GM12878 (cell line): Measurements from ENCODE around the gene HMCN1. TPM values are rescaled to one million over a fixed set of nuclear protein-coding genes. Genes with fewer than 3 reads are reported as not detected.

Source experiments
- ATAC-seq: fragments of 200-7000 bp; cut with Tn5 transposase; 3 replicates; pipeline ENCODE4 v1.9.1; 2020; ENCODE audit warnings: mild to moderate bottlenecking, moderate library complexity
- BruUV-seq: library from RNA; stranded (reverse); fragments of 400-500 nt; replicated peaks from 2 replicates; lab custom pipeline; 2021; lab: Mats Ljungman, UMichigan
- CTCF ChIA-PET: fragments of 300-600 bp; sonication (Branson Sonifier 250); formaldehyde crosslinking; extraction: SDS; loops from one replicate; lab custom pipeline; 2021; ENCODE audit warnings: inconsistent platforms; lab: Yijun Ruan, JAX
- POLR2A ChIA-PET: fragments of 350-600 bp; formaldehyde crosslinking; extraction: SDS; loops from one replicate; lab custom pipeline; 2021; ENCODE audit warnings: inconsistent platforms; lab: Charles Lee
- RAD21 ChIA-PET: fragments of 300-600 bp; sonication (Branson Sonifier 250); formaldehyde crosslinking; loops from one replicate; lab custom pipeline; 2023; ENCODE audit warnings: antibody characterized with exemption; ENCODE audit not compliant: unreplicated experiment; lab: Charles Lee
- SMC1A ChIA-PET: fragments of 300-600 bp; sonication (Branson Sonifier 250); formaldehyde crosslinking; loops from one replicate; lab custom pipeline; 2023; ENCODE audit not compliant: unreplicated experiment, uncharacterized antibody; lab: Charles Lee
- DNase-seq: peaks from one replicate; pipeline ENCODE4 v3.0.0-alpha.2; 2011; ENCODE audit warnings: low read depth, low spot score
- FAIRE-seq: peaks from 3 replicates; lab custom pipeline; 2011; peaks lifted over from hg19 to GRCh38; lab: Jason Lieb, UNC
- H2AFZ ChIP-seq: 2 replicates; pipeline ENCODE4 v1.6.0; 2011; ENCODE audit warnings: low read depth, low read length, control low read depth; ENCODE audit not compliant: control insufficient read depth
- H3K27ac ChIP-seq: 2 replicates; pipeline ENCODE4 v1.5.1; 2011; ENCODE audit warnings: control low read depth; ENCODE audit not compliant: control insufficient read depth, insufficient read depth
- H3K27me3 ChIP-seq, 2 experiments: replicated peaks in 1 of 2; 2 replicates each; pipeline versions ENCODE4 v1.6.0 to v1.6.1; 2011; ENCODE audit warnings: low read length in 1 of 2; ENCODE audit not compliant: control insufficient read depth in 2 of 2, insufficient read depth in 2 of 2
- H3K36me3 ChIP-seq, 2 experiments: 2 replicates each; pipeline ENCODE4 v1.5.1; 2011; ENCODE audit warnings: low read length in 1 of 2; ENCODE audit not compliant: control insufficient read depth in 2 of 2, insufficient read depth in 2 of 2
- H3K4me1 ChIP-seq: 2 replicates; pipeline ENCODE4 v1.6.1; 2011; ENCODE audit warnings: mild to moderate bottlenecking, low read length, moderate library complexity, mixed read lengths; ENCODE audit not compliant: control insufficient read depth, insufficient read depth
- H3K4me2 ChIP-seq: 2 replicates; pipeline ENCODE4 v1.6.0; 2011; ENCODE audit warnings: control low read depth; ENCODE audit not compliant: control insufficient read depth, insufficient read depth
- H3K4me3 ChIP-seq: fragments of 200-600 bp; sonication (generic); 2 replicates; pipeline ENCODE4 v1.5.1; 2016
- H3K79me2 ChIP-seq: 2 replicates; pipeline ENCODE4 v1.6.0; 2011; ENCODE audit warnings: low read length; ENCODE audit not compliant: control insufficient read depth, insufficient read depth
- H3K9ac ChIP-seq: 2 replicates; pipeline ENCODE4 v1.8.0; 2011; ENCODE audit warnings: low read length, control low read depth, mixed read lengths; ENCODE audit not compliant: control insufficient read depth, insufficient read depth
- H3K9me3 ChIP-seq: replicated peaks from 3 replicates; pipeline ENCODE4 v1.5.1; 2011; ENCODE audit warnings: mild to moderate bottlenecking, low read length; ENCODE audit not compliant: control insufficient read depth, insufficient read depth
- H4K20me1 ChIP-seq: 2 replicates; pipeline ENCODE4 v1.6.0; 2011; ENCODE audit not compliant: control insufficient read depth, insufficient read depth
- CHD2 ChIP-seq: IDR thresholded peaks from 2 replicates; pipeline ENCODE4 v1.6.1; 2011; ENCODE audit warnings: low read depth, low read length, improper control_type of control experiment, borderline replicate concordance
- E2F4 ChIP-seq: IDR thresholded peaks from 2 replicates; pipeline ENCODE4 v1.6.1; 2012; ENCODE audit warnings: low read depth, low read length, improper control_type of control experiment
- KLF5 ChIP-seq: fragments of 450-650 bp; IDR thresholded peaks from 2 replicates; pipeline ENCODE4 v1.6.1; 2014; ENCODE audit warnings: mild to moderate bottlenecking; ENCODE audit not compliant: partially characterized antibody
- MEF2A ChIP-seq: IDR thresholded peaks from 2 replicates; pipeline ENCODE4 v1.6.1; 2011; ENCODE audit warnings: low read depth, mild to moderate bottlenecking, low read length, moderate library complexity; ENCODE audit not compliant: insufficient read depth
- MYB ChIP-seq: fragments of 150-350 bp; IDR thresholded peaks from 2 replicates; pipeline ENCODE4 v1.6.1; 2014; ENCODE audit warnings: mild to moderate bottlenecking, low read depth, low read length, borderline replicate concordance
- POLR2A ChIP-seq: IDR thresholded peaks from 2 replicates; pipeline ENCODE4 v1.6.1; 2011; ENCODE audit warnings: low read depth, mild to moderate bottlenecking, low read length
- RAD21 ChIP-seq: IDR thresholded peaks from 2 replicates; pipeline ENCODE4 v1.6.1; 2011; ENCODE audit warnings: mild to moderate bottlenecking, low read depth, low read length, moderate library complexity; ENCODE audit not compliant: insufficient read depth
- RB1 ChIP-seq: fragments of 450-650 bp; formaldehyde crosslinking; IDR thresholded peaks from 2 replicates; pipeline ENCODE4 v1.6.1; 2017; ENCODE audit warnings: mild to moderate bottlenecking, borderline replicate concordance
- SMAD1 ChIP-seq: fragments of 450-650 bp; IDR thresholded peaks from 2 replicates; pipeline ENCODE4 v1.6.1; 2018; ENCODE audit warnings: mild to moderate bottlenecking, low read depth; ENCODE audit not compliant: partially characterized antibody
- TCF3 ChIP-seq: IDR thresholded peaks from 2 replicates; pipeline ENCODE4 v1.6.1; 2012; ENCODE audit warnings: low read depth, mild to moderate bottlenecking, low read length, borderline replicate concordance; ENCODE audit not compliant: insufficient read depth
- ZBTB40 ChIP-seq: fragments of 450-650 bp; IDR thresholded peaks from 2 replicates; pipeline ENCODE4 v1.6.1; 2016; ENCODE audit warnings: mild to moderate bottlenecking, moderate library complexity, borderline replicate concordance
- ZNF24 ChIP-seq: fragments of 450-650 bp; IDR thresholded peaks from 2 replicates; pipeline ENCODE4 v1.6.1; 2017; ENCODE audit warnings: antibody characterized with exemption, mild to moderate bottlenecking
- WGBS: methylation state at CpG from one replicate; pipeline ENCODE4 v1.1.6; 2016; ENCODE audit warnings: low lambda C conversion rate; ENCODE audit not compliant: insufficient replicate concordance, insufficient coverage; ENCODE audit errors: missing lambda C conversion rate; 5-methylcytosine and 5-hydroxymethylcytosine counted together
- in situ Hi-C: fragments of 300-500 bp; cut with MboI; formaldehyde crosslinking; loops from 9 replicates; pipeline ENCODE4 v1.14.3; 2018; ENCODE audit warnings: mixed read lengths
- intact Hi-C: fragments of 100-400 bp; cut with micrococcal nuclease; formaldehyde crosslinking; loops from one replicate; pipeline ENCODE4 v1.14.2; 2022; ENCODE audit not compliant: unreplicated experiment
- polyA plus RNA-seq, 11 experiments: library from polyadenylated mRNA; depleted of rRNA in 4 of 11; unstranded in 6 of 11; stranded (reverse) in 5 of 11; fragments of >200 nt; fragmentation: Nextera tagmentation in 4 of 11; fragmentation: Illumina TruSeq in 1 of 11; extraction: Ambion mirVana in 4 of 11; extraction: Trizol in 1 of 11; gene quantifications; 1 replicate in 1 of 11; 2 replicates in 10 of 11; pipeline versions ENCODE4 v1.2.1 to v1.2.3, GENCODE V29; 2011 to 2016; ENCODE audit warnings: inconsistent platforms in 2 of 11, missing spikeins in 2 of 11, low read depth in 1 of 11
- total RNA-seq, 4 experiments: library from RNA; depleted of rRNA in 3 of 4; stranded (reverse); fragments of >200 nt in 3 of 4; fragmentation: Illumina TruSeq in 1 of 4; extraction: Trizol in 1 of 4; gene quantifications; 2 replicates each; pipeline versions ENCODE4 v1.2.1 to v1.2.3, GENCODE V29; 2013 to 2021

HMCN1 gene
- total and polyA plus RNA-seq, 10 of the 15 experiments (the other 5 are each of a cell fraction or from before 2014, with no cell fraction given), result under 0.01 to 0.07 TPM; not detected in 8

- RAD21 ChIA-PET, result no interaction called here
- no peak for TF ChIP-seq TCF3
- no peak for TF ChIP-seq KLF5
- TF ChIP-seq RB1, result no peak
- TF ChIP-seq CHD2, result no peak
- no peak for TF ChIP-seq MYB
- TF ChIP-seq ZNF24, result no peak
- TF ChIP-seq RAD21, result no peak
- TF ChIP-seq POLR2A, result no peak
- TF ChIP-seq MEF2A, result no peak
- no peak for TF ChIP-seq ZBTB40
- TF ChIP-seq E2F4, result no peak
- no peak for TF ChIP-seq SMAD1
- no peaks in the 10 kb centered on the region for H3K79me2 ChIP-seq
- H3K4me2 ChIP-seq, result no peak overlapping the region
- ATAC-seq (no peak), DNase-seq (no peak), FAIRE-seq (no peak)
- no peaks in the 10 kb centered on the region for H3K9me3 ChIP-seq
- no peak overlapping the region for H3K27ac ChIP-seq
- SMC1A ChIA-PET, result interaction anchor here (1.0 kb wide), 1 partner anchor 11 kb away, joined by 3 read pairs; no protein-coding TSS in a partner anchor
- in situ Hi-C loops, result no loop called here
- BruUV-seq, result no TSS peak
- intact Hi-C loops, result no loop called here
- CTCF ChIA-PET, result interaction anchor here (1.1 kb wide), 1 partner anchor 12 kb away, joined by 3 read pairs; no protein-coding TSS in a partner anchor
- no peaks in the 10 kb centered on the region for H3K4me1 ChIP-seq
- H4K20me1 ChIP-seq, result no peaks in the 10 kb centered on the region
- no peak overlapping the region for H3K9ac ChIP-seq
- H3K27me3 ChIP-seq, result no peaks in the 10 kb centered on the region
- H3K36me3 ChIP-seq, result no peaks in the 10 kb centered on the region
- WGBS, result 4% methylated on average over 1 of the region's 1 CpG
- no peak overlapping the region for H2AFZ ChIP-seq
- POLR2A ChIA-PET, result no interaction called here
- H3K4me3 ChIP-seq, result no peak overlapping the region
Observed at GRCh38 chr1:185973645-185974044, 239.5 kb downstream of the HMCN1 start.
